M059J (cell line): ENCODE measurements around the gene ZNG1B. TPM values are rescaled to one million over a fixed set of nuclear protein-coding genes. Genes with fewer than 3 reads are reported as not detected.
A peak's percentile ranks its signal among the peaks of the same experiment; 100 is the strongest.
"Not testable (repeated sequence)": the region's sequence is repeated elsewhere in the genome, so short reads cannot be mapped to it uniquely, and the experiment has no call there.

Source experiments
- DNase-seq: peaks from one replicate; pipeline ENCODE4 v3.0.0-alpha.2; 2012; ENCODE audit warnings: low read depth
- total RNA-seq: library from RNA; depleted of rRNA; stranded (reverse); fragments of >200 nt; shearing (Covaris generic); gene quantifications from 2 replicates; pipeline ENCODE4 v1.2.3, GENCODE V29; 2014; rRNA removed

The ZNG1B gene
- total RNA-seq = 22.4 and 30.4 TPM in 2 replicates

DNA sequence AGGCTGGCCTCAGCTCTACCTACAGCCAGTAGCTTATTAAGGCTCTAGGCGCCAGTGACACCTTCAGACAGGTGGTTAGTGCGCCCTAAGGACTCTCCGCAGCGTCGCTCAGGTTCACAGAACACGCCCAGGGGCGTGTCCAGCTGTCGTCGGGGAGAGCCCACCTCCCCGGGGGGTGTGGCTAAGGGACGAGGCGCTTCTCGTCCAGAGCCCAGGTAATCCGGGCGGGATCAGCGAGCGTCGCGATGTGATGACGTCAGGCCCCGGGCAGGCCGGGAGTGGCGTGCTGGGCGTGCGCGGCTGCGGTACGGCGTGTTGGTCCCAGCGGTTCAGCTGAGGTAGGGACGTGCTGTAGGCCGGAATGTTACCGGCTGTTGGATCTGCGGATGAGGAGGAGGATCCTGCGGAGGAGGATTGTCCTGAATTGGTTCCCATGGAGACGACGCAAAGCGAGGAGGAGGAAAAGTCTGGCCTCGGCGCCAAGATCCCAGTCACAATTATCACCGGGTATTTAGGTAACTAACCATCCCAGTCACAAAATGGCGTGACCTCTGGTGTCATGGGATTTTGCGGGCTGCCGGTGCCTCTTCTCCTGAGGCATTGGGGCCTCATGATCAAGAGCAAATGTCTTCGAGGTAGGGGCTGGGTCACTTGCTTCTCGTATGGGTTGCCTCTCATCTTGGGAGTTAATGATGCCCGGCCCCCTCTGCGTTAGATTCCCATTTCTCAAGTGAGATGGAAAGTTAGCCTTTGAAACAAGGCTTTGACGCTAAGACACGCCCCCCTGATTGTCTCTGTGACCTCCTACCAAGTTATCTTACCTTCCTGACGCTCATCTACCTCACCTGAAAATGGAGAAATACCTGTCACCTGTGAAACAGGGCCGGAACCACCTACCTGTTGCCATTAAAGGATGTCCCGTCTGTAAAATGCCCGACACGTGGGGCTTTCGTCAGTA, at the start of gene ZNG1B:
Gene ZNG1B (plus strand): TSS at position 184 of the 958 bp plus-strand sequence. CDS start 178 bp downstream, at position 362.
- peak; percentile 16 for DNase-seq

GRCh38 chr2:113390124-113390849, 47.2 kb upstream of the ZNG1B start:
- DNase-seq = peak; percentile 72

- no peak for DNase-seq
Observed at GRCh38 chr2:113391073-113391472, 46.4 kb upstream of the ZNG1B start.

DNA sequence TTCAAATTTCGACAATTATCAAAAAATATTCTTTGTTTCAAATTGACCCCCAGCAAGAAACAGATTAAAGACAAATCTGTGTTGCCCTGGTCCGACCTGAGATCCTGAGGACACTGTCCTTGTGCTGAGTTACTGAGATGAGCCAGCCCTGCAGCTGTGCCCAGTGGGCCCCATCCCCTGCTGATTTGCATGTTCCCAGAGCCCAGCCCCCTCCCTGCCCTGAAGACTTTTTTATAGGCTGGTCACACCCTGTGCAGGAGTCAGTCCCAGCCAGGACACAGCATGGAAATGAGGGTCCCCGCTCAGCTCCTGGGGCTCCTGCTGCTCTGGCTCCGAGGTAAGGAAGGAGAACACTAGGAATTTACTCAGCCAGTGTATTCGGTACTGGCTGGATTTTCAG, 31.4 kb upstream of the ZNG1B start:
- no peak for DNase-seq

DNA sequence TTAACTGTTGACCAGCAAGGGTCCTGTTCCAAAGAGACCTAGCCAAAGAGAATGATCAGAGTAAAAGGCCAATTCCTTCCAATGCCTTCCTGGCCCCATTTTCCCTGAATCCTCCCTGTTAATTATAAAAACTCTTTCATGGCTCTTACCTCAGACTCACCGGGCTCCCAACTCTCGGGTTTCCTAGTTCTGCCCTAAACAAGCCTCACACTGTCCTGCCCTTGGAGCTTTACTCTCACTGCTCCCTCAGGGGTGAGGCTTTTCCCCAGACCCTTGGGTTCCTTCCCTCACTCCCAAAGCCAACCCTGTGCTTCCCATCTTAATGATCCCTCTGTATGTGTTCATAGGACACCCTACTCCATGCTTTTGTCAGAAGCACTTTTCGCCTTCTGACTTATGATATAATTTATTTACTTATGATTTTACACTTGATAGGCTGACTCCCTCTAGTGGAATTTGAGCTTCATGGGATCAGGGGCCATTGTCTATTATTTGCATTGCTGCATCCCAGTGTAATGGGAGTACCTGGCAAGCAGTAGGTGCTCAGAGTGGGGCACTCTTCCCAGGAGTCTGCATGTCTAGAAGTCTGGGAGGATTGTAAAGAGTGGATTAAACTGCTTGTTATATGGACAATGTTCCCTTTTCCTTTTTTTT, 29.9 kb upstream of the ZNG1B start:
- DNase-seq = peak; percentile 33

GRCh38 chr2:113411725-113412352, 25.7 kb upstream of the ZNG1B start:
- DNase-seq = not testable (repeated sequence)

GRCh38 chr2:113412774-113413173, 24.7 kb upstream of the ZNG1B start:
- not testable (repeated sequence) for DNase-seq

- not testable (repeated sequence) for DNase-seq
Observed at GRCh38 chr2:113431773-113432172, 5.7 kb upstream of the ZNG1B start.

DNA sequence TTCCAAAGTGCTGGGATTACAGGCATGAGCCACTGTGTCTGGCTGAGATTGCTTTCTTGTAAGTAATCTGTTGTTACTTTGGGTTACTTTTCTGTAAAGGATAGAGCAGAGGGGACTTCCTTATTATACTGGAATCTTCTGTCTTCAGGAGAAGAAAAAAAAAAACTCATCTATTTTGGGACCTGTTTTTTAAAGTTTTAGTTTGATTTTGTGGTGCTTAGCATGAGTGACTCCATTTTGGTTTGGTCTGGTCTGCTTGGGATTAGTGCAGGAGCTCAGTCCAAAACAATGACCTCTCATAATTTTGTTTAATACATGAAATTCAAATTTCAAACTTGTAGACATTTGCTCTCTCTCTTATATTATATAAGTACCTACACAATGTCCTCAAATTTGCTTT, 4.0 kb upstream of the ZNG1B start:
- DNase-seq = not testable (repeated sequence)

GRCh38 chr2:113465770-113466169, 28.3 kb downstream of the ZNG1B start:
- not testable (repeated sequence) for DNase-seq

DNA sequence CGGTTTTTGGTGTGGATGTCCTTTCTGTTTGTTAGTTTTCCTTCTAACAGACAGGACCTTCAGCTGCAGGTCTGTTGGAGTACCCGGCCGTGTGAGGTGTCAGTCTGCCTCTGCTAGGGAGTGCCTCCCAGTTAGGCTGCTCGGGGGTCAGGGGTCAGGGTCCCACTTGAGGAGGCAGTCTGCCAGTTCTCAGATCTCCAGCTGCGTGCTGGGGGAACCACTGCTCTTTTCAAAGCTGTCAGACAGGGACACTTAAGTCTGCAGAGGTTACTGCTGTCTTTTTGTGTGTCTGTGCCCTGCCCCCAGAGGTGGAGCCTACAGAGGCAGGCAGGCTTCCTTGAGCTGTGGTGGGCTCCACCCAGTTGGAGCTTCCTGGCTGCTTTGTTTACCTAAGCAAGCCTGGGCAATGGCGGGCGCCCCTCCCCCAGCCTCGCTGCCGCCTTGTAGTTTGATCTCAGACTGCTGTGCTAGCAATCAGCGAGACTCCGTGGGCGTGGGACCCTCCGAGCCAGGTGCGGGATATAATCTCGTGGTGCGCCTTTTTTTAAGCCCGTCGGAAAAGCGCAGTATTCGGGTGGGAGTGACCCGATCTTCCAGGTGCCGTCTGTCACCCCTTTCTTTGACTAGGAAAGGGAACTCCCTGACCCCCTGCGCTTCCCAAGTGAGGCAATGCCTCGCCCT, 39.3 kb downstream of the ZNG1B start:
- DNase-seq = not testable (repeated sequence)

GRCh38 chr2:113496527-113496926, 59.0 kb downstream of the ZNG1B start:
- DNase-seq = not testable (repeated sequence)

DNA sequence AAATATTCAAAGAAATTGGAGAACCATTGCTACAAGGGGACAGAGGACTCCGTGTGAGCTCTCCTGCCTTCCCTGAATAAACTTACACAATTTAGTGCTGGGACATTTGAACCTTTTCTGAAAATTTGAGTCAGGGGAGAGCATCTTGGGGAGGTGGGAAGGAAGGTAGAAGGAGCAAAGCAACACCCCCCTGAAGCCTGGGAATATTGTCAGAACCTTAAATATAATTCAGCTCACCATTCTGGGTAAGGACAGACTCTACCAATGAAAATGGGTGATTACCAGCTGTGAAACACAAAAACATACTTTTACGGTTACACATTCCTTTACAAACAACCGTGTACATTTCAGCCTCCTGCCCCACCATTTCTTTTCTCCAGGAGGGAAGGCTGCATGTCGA, 60.9 kb downstream of the ZNG1B start, which contains the start of gene FOXD4L1:
Gene FOXD4L1 (plus strand): TSS at position 301 of the 400 bp plus-strand sequence. CDS start 592 bp downstream, outside the sequence.
- DNase-seq = not testable (repeated sequence)

DNA sequence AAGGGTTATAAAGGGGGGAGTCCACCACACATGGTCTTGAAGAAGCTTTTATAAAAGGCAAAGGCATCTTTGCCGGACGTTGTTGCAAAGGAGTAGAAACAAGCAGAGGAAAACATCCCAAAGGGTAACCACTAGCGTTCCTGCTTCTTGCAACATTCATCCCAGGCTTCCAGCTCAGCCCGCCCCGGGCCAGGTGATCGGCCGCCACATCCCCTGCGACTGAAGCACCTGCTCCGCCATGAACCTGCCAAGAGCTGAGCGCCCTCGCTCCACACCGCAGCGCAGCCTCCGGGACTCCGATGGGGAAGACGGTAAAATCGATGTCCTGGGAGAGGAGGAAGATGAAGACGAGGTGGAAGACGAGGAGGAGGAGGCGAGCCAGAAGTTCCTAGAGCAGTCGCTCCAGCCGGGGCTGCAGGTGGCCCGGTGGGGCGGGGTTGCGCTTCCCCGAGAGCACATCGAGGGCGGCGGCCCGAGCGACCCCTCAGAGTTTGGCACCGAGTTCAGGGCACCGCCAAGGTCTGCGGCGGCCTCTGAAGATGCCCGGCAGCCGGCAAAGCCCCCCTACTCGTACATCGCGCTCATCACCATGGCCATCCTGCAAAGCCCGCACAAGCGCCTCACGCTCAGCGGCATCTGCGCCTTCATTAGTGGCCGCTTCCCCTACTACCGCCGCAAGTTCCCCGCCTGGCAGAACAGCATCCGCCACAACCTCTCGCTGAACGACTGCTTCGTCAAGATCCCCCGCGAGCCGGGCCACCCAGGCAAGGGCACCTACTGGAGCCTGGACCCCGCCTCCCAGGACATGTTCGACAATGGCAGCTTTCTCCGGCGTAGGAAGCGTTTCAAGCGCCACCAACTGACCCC, 61.8 kb downstream of the ZNG1B start:
- DNase-seq = not testable (repeated sequence)

GRCh38 chr2:113499886-113500722, 62.6 kb downstream of the ZNG1B start:
- DNase-seq = not testable (repeated sequence)

DNA sequence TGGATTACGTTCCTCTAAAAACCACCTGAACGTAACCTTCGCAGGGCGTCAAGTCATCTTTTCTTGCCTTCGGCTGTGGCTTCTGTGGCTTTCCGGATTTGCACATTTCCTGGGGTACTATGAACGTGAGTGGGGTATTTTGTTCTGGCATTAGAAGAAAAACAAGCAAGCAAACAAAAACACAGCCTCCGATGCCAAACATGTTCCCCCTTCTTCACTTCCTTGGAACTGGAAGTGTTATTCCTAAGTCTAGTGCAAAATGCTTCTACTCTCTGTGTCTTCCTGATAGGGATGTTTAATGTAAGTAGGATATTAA, 63.2 kb downstream of the ZNG1B start:
- DNase-seq = not testable (repeated sequence)

GRCh38 chr2:113502216-113503093, 65.0 kb downstream of the ZNG1B start:
- peak; percentile 8 for DNase-seq
